ENCODE data around the gene BRD7.

BRD7 gene

DNA sequence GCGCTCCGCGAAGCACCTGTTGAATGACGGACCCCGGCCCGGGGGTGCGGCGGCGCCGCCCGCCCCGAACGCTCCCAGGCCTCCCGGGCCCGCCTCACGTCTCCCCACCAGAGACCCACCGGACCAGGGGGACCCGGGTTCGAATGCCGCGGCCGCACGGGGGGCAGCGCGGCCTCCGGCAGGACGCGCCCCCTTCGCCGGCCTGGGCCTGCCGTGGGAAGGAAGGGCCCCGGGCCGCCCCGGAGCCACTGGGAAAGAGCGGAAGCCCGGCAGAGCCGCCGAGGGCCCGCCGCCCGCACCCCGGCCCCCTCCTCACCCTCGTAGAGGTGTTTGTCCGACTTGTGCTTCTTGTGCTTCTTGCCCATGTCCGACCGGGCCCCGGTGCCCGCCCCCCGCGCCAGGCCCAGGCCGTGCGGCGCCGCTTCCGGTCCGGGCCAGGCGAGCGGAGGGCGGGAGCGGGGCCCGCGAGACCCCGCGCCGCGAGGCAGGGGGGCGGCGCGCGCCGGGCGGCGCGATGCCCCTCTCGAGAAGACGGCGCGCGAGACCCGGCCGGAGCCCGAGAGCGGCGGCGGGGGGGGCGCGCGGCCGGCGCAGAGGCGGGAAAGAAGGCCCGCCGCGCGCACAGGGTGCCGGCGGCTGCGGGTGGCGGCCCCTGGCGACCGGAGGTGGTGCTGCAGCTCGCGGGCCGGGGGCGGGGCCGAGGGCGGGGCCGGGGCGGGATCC lies at the start of gene BRD7:
Gene BRD7, minus strand, starts transcription at position 579 of the 723 bp plus-strand sequence. Its CDS starts 214 bp downstream, at position 365.
- Histone ChIP-seq H3K36me3 (replicated peaks) (peaks cover 12% of the 10 kb centered on the region), H3K27ac (peak within 1 kb of the TSS; percentile 22), H3K4me3 (ENCODE audit: low read depth, low read length) (peak within 1 kb of the TSS; percentile 62), H3K27me3 (replicated peaks) (no peaks in the 10 kb centered on the region)
- in situ Hi-C loops (cut with HindIII; ENCODE audit: low pct_ligation_motif_present, low sequenced_read_pairs), result no loop called here
- DNase-seq, result peak; percentile 29
- TF ChIP-seq, protein P1, sequence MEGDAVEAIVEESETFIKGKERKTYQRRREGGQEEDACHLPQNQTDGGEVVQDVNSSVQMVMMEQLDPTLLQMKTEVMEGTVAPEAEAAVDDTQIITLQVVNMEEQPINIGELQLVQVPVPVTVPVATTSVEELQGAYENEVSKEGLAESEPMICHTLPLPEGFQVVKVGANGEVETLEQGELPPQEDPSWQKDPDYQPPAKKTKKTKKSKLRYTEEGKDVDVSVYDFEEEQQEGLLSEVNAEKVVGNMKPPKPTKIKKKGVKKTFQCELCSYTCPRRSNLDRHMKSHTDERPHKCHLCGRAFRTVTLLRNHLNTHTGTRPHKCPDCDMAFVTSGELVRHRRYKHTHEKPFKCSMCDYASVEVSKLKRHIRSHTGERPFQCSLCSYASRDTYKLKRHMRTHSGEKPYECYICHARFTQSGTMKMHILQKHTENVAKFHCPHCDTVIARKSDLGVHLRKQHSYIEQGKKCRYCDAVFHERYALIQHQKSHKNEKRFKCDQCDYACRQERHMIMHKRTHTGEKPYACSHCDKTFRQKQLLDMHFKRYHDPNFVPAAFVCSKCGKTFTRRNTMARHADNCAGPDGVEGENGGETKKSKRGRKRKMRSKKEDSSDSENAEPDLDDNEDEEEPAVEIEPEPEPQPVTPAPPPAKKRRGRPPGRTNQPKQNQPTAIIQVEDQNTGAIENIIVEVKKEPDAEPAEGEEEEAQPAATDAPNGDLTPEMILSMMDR (IDR thresholded peaks at IDR 0.05; ENCODE audit: low read depth, low read length, missing control alignments), result peak; percentile 42

DNA sequence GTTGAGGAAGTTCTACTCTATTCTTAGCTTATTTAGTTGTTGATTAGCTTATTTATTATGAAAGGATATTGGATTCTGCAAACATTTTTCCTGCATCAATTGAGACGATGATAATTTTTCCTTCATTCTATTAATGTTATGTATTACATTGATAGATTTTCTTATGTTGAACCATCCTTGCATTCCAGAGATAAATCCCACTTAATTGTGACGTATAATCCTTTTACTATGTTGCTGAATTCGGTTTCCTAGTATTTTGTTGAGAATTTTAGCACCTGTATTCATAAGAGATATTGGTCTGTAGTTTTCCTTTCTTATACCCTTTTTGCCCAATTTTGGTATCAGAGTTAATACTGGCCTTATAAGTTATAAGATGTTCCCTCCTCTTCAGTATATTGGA lies 47.6 kb upstream of the BRD7 start:
- Histone ChIP-seq H3K4me3 (ENCODE audit: low read depth, low read length) (no peak overlapping the region), H3K36me3 (replicated peaks) (no peaks in the 10 kb centered on the region), H3K27ac (no peak overlapping the region), H3K27me3 (replicated peaks) (no peaks in the 10 kb centered on the region)
- TF ChIP-seq, protein P1 (IDR thresholded peaks at IDR 0.05; ENCODE audit: low read depth, low read length, missing control alignments), result no peak
- no peak for DNase-seq
- in situ Hi-C loops (cut with HindIII; ENCODE audit: low pct_ligation_motif_present, low sequenced_read_pairs), result no loop called here

DNA sequence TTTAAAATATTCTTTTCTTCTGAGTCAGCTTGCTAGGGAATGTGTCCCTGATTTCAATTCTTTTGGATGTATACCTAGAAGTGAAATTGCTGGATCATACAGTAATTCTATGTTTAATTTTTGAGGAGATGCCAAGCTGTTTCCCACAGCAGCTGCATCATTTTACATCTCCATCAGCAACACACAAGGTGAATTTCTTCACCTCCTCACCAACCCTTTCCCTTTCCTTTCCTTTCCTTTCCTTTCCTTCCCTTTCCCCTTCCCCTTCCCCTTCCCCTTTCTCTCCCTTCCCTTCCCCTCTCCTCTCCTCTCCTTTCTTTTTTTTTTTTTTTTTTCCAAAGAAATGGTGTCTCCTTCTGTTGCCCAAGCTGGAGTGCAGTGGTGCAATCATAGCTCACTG lies 45.4 kb upstream of the BRD7 start:
- no peak for DNase-seq
- Histone ChIP-seq H3K36me3 (replicated peaks) (no peaks in the 10 kb centered on the region), H3K27ac (no peak overlapping the region), H3K4me3 (ENCODE audit: low read depth, low read length) (no peak overlapping the region), H3K27me3 (replicated peaks) (no peaks in the 10 kb centered on the region)
- in situ Hi-C loops (cut with HindIII; ENCODE audit: low pct_ligation_motif_present, low sequenced_read_pairs), result no loop called here
- TF ChIP-seq, protein P1 (IDR thresholded peaks at IDR 0.05; ENCODE audit: low read depth, low read length, missing control alignments), result no peak

DNA sequence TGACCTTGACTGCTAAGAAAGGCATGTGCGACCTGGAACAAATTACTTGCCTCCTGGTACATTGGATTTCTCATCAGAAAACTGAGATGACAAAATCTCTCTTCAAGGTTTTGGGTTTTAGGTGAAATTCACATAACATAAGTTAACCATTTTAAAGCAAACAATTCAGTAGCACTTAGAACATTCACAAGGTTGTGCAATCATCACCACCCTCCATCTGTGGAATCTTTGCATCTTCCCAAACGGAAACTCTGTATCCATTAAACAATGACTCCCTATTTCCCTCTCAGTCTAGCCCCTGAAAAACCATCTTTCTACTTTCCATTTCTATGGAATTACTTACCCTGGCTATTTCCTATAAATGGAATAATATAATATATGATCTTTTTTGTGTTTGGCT lies 42.2 kb upstream of the BRD7 start:
- H3K36me3 ChIP-seq (replicated peaks), result no peaks in the 10 kb centered on the region
- TF ChIP-seq, protein P1 (IDR thresholded peaks at IDR 0.05; ENCODE audit: low read depth, low read length, missing control alignments), result no peak
- DNase-seq, result no peak

DNA sequence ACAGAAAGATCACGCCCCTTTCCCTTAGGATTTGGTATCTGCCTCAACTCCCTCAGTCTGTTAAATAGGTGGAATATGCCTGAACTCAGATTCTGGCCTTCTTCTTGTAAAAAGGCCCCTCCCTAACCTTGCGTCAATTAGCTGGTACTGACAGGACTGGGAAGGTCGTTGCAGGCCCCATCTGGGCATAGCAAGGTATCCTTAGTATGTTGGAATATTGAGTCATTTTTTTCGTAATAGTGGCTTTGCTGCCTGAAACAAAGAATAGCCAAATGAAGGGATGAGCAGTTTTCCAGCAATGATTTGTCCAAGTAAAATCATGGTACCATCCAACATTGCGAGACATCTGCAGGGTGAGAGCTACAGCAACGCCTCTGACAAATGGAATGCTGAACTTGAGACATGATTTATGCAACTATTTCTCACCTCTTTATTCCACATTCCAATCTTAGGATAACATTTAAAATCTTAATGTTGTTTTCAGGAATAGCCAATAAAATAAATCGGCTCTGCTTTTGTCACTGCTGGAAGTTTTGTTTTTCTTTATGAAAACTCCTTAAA lies 39.3 kb upstream of the BRD7 start:
- DNase-seq, result no peak
- in situ Hi-C loops (cut with HindIII; ENCODE audit: low pct_ligation_motif_present, low sequenced_read_pairs), result no loop called here
- Histone ChIP-seq H3K27ac (no peak overlapping the region), H3K4me3 (ENCODE audit: low read depth, low read length) (no peak overlapping the region), H3K36me3 (replicated peaks) (no peaks in the 10 kb centered on the region), H3K27me3 (replicated peaks) (no peaks in the 10 kb centered on the region)
- TF ChIP-seq, protein P1 (IDR thresholded peaks at IDR 0.05; ENCODE audit: low read depth, low read length, missing control alignments), result no peak

More for the DNA sequence above, 42.2 kb upstream of the BRD7 start:
- no peaks in the 10 kb centered on the region for H3K27me3 ChIP-seq (replicated peaks)
- in situ Hi-C loops (cut with HindIII; ENCODE audit: low pct_ligation_motif_present, low sequenced_read_pairs), result no loop called here
- H3K27ac ChIP-seq, result no peak overlapping the region
- no peak overlapping the region for H3K4me3 ChIP-seq (ENCODE audit: low read depth, low read length)

Data from brain microvascular endothelial cell (primary cell).